MG63 (cell line): ENCODE measurements around the gene OSM. TPM values are rescaled to one million over a fixed set of nuclear protein-coding genes. Genes with fewer than 3 reads are reported as not detected.
"Not testable (repeated sequence)": the region's sequence is repeated elsewhere in the genome, so short reads cannot be mapped to it uniquely, and the experiment has no call there.

ENCODE experiments used
- DNase-seq: peaks from one replicate; pipeline ENCODE4 v3.0.0-alpha.2; 2020
- H3K27me3 ChIP-seq: fragments of 250-450 bp; sonication (Bioruptor Pico); 2 replicates; pipeline ENCODE4 v1.5.1; 2020; ENCODE audit warnings: mild to moderate bottlenecking, moderate library complexity
- H3K36me3 ChIP-seq: fragments of 250-450 bp; sonication (Bioruptor Pico); 2 replicates; pipeline ENCODE4 v1.5.1; 2020; ENCODE audit warnings: mild to moderate bottlenecking, moderate library complexity
- H3K4me3 ChIP-seq: fragments of 250-450 bp; sonication (Bioruptor Pico); 2 replicates; pipeline ENCODE4 v1.5.1; 2020; ENCODE audit warnings: mild to moderate bottlenecking, moderate library complexity
- H3K9me3 ChIP-seq: fragments of 250-450 bp; sonication (Bioruptor Pico); 2 replicates; pipeline ENCODE4 v1.5.1; 2020; ENCODE audit warnings: mild to moderate bottlenecking, moderate library complexity
- total RNA-seq: library from RNA; depleted of rRNA; stranded (reverse); fragments of >200 nt; shearing (Covaris generic); gene quantifications from 2 replicates; pipeline ENCODE4 v1.2.3, GENCODE V29; 2014; ENCODE audit warnings: low replicate concordance; rRNA removed

OSM gene
- total RNA-seq, 1 experiment from 2014 or later = not detected

- Histone ChIP-seq H3K9me3 (no peaks in the 10 kb centered on the region), H3K4me3 (no peak overlapping the region), H3K36me3 (no peaks in the 10 kb centered on the region), H3K27me3 (no peaks in the 10 kb centered on the region)
- no peak for DNase-seq
These were observed 47.5 kb downstream of the OSM start for GRCh38 chr22:30219049-30219654.

DNA sequence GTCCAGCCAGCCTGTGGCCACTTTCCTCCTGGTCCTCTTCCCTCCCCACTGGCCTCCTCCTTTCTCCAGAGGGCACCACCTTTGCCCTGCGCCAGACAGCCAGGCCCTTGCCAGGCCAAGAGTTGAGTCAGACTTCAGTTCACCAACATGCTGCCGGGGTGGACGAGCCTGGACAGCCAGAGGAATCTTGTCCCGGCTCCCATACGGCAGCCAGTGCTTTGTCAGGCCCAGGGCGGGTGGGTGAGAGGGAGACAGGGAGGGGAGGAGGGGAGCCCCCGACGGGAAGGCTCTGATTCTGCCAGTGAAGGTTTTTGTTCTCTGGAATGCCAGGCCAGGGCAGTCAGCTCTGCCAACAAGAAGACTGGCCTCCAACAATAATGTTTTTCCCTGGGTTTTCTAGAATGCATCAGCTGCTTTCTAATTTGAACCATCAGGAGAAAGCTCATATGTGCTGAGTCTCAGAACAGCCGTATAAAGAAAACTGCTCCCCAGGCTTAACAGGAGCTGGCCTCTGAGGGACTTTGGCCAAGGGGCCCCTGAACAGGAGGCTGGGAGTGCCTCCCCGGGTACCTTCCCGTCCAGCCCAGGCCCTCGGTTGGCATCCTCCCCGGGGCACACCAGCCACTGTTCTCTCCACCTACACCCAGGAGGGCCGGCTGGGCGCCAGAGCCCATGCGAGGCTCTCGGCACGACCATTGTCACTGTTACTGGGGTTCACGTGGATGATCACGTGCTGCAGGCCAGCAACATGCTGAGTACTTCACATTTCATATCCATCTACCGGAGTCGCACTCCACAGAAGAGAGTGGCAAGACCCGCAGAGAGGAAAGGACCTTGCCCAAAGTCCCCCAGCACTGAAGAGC is 48.7 kb downstream of the OSM start:
- Histone ChIP-seq H3K36me3 (no peaks in the 10 kb centered on the region), H3K27me3 (no peaks in the 10 kb centered on the region), H3K9me3 (no peaks in the 10 kb centered on the region), H3K4me3 (no peak overlapping the region)
- peak; percentile 98 for DNase-seq

- Histone ChIP-seq H3K36me3 (no peaks in the 10 kb centered on the region), H3K27me3 (no peaks in the 10 kb centered on the region), H3K9me3 (no peaks in the 10 kb centered on the region), H3K4me3 (no peak overlapping the region)
- DNase-seq = no peak
These were observed 49.9 kb downstream of the OSM start for GRCh38 chr22:30216710-30217109.

- not testable (repeated sequence) for H3K4me3 ChIP-seq, H3K9me3 ChIP-seq, H3K36me3 ChIP-seq, H3K27me3 ChIP-seq, DNase-seq
These were observed 50.4 kb downstream of the OSM start for GRCh38 chr22:30216272-30216671.

DNA sequence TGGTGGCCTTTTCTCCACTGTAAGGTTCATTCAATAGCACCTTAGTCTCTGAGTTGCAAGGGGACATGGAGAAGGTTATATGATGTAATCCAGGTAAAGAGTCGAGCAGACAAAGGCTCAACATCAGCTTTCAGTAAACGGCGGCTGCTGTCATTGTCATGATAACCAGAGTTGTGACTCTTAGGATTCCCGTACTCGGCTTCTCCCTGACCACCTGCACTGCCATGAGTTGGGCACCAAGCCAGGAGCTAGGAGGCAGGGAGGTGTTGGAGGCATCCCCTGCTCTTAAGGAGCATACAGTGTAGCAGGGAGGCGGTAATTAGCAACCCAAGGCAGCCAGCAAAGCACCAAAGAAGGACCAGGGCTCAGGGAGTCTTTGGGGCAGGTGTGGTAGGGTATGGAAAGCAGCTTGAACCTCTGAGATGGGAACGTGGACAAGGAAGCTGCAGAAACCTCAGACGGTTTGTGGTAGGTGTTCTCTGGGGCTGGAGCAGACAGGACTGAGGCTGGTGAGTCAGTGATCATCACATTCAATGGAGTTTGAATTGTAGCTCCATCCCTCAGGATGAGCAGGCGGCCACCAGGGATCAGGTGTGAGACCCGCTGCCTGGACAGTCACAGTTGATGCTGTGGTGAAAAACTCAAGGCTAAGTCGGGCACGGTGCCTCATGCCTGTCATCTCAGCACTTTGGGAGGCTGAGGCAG is 51.8 kb downstream of the OSM start:
- H3K4me3 ChIP-seq = no peak overlapping the region
- H3K9me3 ChIP-seq = no peaks in the 10 kb centered on the region
- H3K36me3 ChIP-seq = no peaks in the 10 kb centered on the region
- H3K27me3 ChIP-seq = no peaks in the 10 kb centered on the region
- no peak for DNase-seq

DNA sequence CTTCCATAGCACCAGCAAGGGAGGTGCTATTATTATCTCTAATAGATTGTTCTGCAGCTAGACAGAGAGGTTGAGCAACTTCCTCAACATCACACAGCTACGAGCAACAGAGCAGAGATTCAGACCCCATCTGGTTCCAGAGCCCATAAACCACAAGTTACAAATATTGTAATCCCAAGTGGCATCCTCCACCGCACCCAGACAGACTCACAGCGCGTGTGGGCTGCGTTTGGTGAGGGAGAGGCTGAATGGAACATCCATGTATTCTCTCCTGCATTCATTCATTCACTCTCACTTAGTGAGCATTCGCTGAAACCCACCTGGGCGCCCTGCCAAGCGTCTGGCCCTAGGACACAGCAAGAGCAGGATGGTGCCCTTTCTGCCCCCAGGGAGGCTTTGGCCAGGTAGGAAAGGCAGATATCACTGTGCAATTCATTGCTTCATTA is 53.6 kb downstream of the OSM start:
- H3K27me3 ChIP-seq = no peaks in the 10 kb centered on the region
- no peaks in the 10 kb centered on the region for H3K36me3 ChIP-seq
- DNase-seq = peak; percentile 60
- H3K9me3 ChIP-seq = no peaks in the 10 kb centered on the region
- H3K4me3 ChIP-seq = no peak overlapping the region

Other genes starting within 250 kb of the OSM start
- not detected in 2 replicates for gene HORMAD2, start 186.4 kb downstream of the OSM start, total RNA-seq
- gene LIF, start 20.1 kb downstream of the OSM start, total RNA-seq = 11.1 and 13.0 TPM in 2 replicates
- 2.3 and 4.1 TPM in 2 replicates for gene CASTOR1, start 22.7 kb upstream of the OSM start, total RNA-seq
- gene TBC1D10A, start 60.1 kb upstream of the OSM start, total RNA-seq = 17.5 and 25.7 TPM in 2 replicates
- gene SF3A1, start 90.0 kb upstream of the OSM start, total RNA-seq = 6.9 and 19.5 TPM in 2 replicates
- 1.0 and 2.6 TPM in 2 replicates for gene CCDC157, start 90.2 kb upstream of the OSM start, total RNA-seq
- 26.9 and 29.6 TPM in 2 replicates for gene RNF215, start 120.6 kb upstream of the OSM start, total RNA-seq
- 16.3 and 30.2 TPM in 2 replicates for gene SEC14L2, start 130.2 kb upstream of the OSM start, total RNA-seq
- gene MTFP1, start 158.9 kb upstream of the OSM start, total RNA-seq = 25.3 and 35.5 TPM in 2 replicates
- not detected in 2 replicates for gene SEC14L3, start 205.2 kb upstream of the OSM start, total RNA-seq
- gene SEC14L4, start 238.8 kb upstream of the OSM start, total RNA-seq = 1.6 and 4.9 TPM in 2 replicates